ENCODE data around the gene NSD1. TPM values are rescaled to one million over a fixed set of nuclear protein-coding genes. Genes with fewer than 3 reads are reported as not detected.

NSD1 gene
- total and polyA plus RNA-seq, 9 of the 15 experiments (the other 6 are each of a cell fraction or from before 2014, with no cell fraction given) = 3.8 to 51.0 (median 24.7) TPM

- TF ChIP-seq ZNF444 (CRISPR knock-in tag; IDR thresholded peaks at IDR 0.05) (no peak), SAFB (IDR thresholded peaks at IDR 0.05; ENCODE audit: borderline replicate concordance, low read depth, low read length) (no peak), E2F3 (CRISPR knock-in tag; IDR thresholded peaks at IDR 0.05) (no peak), NFIC (IDR thresholded peaks at IDR 0.05) (peak; percentile 67), FOXP1 (CRISPR knock-in tag; IDR thresholded peaks at IDR 0.05) (no peak), U2AF2 (optimal IDR thresholded peaks at IDR 0.05; ENCODE audit: low read depth, low read length) (no peak), TARDBP (IDR thresholded peaks at IDR 0.05) (0 out of 2 replicates have a peak, but pooled peaks have one; percentile 15), ZBTB11 (CRISPR knock-in tag; IDR thresholded peaks at IDR 0.05) (no peak), ZNF507 (tag; conservative IDR thresholded peaks at IDR 0.05) (no peak), CREM (IDR thresholded peaks at IDR 0.05; ENCODE audit: low read depth) (peak; percentile 34; the same call in 1 of the 2 replicates), PHTF2 (CRISPR knock-in tag; IDR thresholded peaks at IDR 0.05) (no peak), ZC3H8 (IDR thresholded peaks at IDR 0.05) (no peak), ZNF395 (CRISPR knock-in tag; IDR thresholded peaks at IDR 0.05) (no peak), NR4A1 (CRISPR knock-in tag; IDR thresholded peaks at IDR 0.05) (no peak), NR4A1 (tag; IDR thresholded peaks at IDR 0.05) (no peak), ZNF518B (CRISPR knock-in tag; IDR thresholded peaks at IDR 0.05) (no peak), SRSF1 (IDR thresholded peaks at IDR 0.05; ENCODE audit: low read depth, low read length) (no peak), TBP (optimal IDR thresholded peaks at IDR 0.05; ENCODE audit: low read depth, low read length) (peak; percentile 20)
Measured at GRCh38 chr5:177309351-177310191, 176.0 kb downstream of the NSD1 start (continued).

All from K562 (cell line).